ENCODE data around the gene GNA12. TPM values are rescaled to one million over a fixed set of nuclear protein-coding genes. Genes with fewer than 3 reads are reported as not detected.
"Not testable (repeated sequence)": the region's sequence is repeated elsewhere in the genome, so short reads cannot be mapped to it uniquely, and the experiment has no call there.

The GNA12 gene
- total RNA-seq, 4 donors from 2014 or later: 22.5 to 63.2 (median 35.1) TPM

DNA sequence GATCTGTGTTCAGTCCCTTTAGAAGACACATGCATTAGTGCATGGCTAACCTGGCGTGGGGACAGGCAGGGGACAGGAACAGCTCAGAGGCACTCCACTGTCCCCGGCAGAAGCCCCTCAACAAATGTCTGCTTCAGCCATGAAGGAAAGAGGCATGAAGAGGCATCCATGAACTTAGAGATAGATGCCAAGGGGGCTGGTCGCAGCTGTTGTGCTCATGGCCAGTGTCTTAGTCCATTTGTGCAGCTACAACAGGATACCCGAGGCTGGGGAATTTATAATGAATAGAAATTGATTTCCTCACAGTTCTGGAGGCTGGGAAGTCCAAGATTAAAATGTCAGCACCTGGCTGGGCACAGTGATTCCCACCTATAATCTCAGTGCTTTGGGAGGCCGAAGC lies 14.5 kb upstream of the GNA12 start:
- no peak overlapping the region for H3K27ac ChIP-seq
- no peak for ATAC-seq
- no peak overlapping the region for H3K4me3 ChIP-seq
- H3K4me1 ChIP-seq: peaks cover 0 to 12% (median 9%) of the 10 kb centered on the region in 3 donors
- 84 to 100% methylated on average over 2 of the region's 5 CpGs for WGBS, 2 donors (ENCODE audit: low coverage in 1 of 2)
- H3K27me3 ChIP-seq: no peaks in the 10 kb centered on the region
- no peaks in the 10 kb centered on the region for H3K36me3 ChIP-seq
- TF ChIP-seq POLR2AphosphoS5 (IDR thresholded peaks at IDR 0.05): no peak
- no peak for TF ChIP-seq POLR2A (IDR thresholded peaks at IDR 0.05)
- no peak for TF ChIP-seq EP300 (IDR thresholded peaks at IDR 0.05)
- TF ChIP-seq, protein P1, sequence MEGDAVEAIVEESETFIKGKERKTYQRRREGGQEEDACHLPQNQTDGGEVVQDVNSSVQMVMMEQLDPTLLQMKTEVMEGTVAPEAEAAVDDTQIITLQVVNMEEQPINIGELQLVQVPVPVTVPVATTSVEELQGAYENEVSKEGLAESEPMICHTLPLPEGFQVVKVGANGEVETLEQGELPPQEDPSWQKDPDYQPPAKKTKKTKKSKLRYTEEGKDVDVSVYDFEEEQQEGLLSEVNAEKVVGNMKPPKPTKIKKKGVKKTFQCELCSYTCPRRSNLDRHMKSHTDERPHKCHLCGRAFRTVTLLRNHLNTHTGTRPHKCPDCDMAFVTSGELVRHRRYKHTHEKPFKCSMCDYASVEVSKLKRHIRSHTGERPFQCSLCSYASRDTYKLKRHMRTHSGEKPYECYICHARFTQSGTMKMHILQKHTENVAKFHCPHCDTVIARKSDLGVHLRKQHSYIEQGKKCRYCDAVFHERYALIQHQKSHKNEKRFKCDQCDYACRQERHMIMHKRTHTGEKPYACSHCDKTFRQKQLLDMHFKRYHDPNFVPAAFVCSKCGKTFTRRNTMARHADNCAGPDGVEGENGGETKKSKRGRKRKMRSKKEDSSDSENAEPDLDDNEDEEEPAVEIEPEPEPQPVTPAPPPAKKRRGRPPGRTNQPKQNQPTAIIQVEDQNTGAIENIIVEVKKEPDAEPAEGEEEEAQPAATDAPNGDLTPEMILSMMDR (IDR thresholded peaks at IDR 0.05): no peak
- no peaks in the 10 kb centered on the region for H3K9me3 ChIP-seq

DNA sequence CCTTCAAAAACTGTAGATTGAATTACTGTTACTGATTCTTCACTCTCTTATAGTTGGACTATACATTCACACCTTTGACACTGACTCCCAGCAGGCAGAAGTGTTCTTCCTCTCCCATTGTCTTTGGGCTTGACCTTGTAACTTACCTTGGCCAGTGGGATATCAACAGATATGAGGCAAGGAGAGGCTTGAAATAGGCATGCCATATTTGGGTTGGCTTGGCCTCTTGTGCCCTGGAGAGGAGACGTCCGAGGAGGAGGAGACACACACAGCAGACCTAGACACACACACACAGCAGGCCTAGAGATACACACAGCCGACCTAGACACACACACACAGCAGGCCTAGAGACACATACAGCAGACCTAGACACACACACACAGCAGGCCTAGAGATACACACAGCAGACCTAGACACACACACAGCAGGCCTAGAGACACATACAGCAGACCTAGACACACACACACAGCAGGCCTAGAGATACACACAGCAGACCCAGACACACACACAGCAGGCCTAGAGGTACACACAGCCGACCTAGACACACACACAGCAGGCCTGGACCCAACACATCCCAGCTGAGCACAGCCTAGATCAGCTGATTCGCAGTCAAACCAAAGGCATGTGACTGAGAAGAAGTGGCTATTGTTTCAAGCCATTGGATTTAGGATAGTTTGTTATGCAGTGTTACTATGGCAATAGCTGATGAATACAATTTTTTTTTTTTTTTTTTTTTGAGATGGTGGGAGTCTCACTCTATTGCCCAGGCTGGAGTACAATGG lies 12.5 kb upstream of the GNA12 start:
- Histone ChIP-seq H3K27me3 (no peaks in the 10 kb centered on the region), H3K36me3 (no peaks in the 10 kb centered on the region), H3K27ac (no peak overlapping the region), H3K4me3 (no peak overlapping the region), H3K4me1 (no peaks in the 10 kb centered on the region), H3K9me3 (no peaks in the 10 kb centered on the region)
- WGBS, 2 donors (ENCODE audit: low coverage in 1 of 2): 77% methylated on average over 2 of the region's 5 CpGs; no CpG with 5 or more reads in 1 of the 2 donors
- no peak for ATAC-seq
- TF ChIP-seq POLR2A (IDR thresholded peaks at IDR 0.05) (no peak), POLR2AphosphoS5 (IDR thresholded peaks at IDR 0.05) (no peak), EP300 (IDR thresholded peaks at IDR 0.05) (no peak)
- TF ChIP-seq, protein P1 (IDR thresholded peaks at IDR 0.05): no peak

DNA sequence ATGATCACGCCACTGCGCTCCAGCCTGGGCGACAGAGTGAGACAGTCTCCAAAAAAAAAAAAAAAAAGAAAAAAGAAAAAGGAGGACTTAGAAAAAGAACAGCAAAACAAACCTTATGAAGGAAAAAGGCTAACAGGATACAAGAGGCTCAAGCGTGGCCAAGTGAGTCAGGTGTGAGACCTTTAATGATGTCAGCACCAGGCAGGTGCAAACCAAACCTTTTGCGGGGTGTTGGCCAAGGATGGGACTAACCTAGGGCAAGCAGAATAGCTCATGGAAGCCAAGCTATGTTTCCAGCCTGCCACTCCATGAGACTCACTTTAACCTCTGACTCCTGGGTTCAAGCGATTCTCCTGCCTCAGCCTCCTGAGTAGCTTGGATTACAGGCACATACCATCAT lies 11.3 kb upstream of the GNA12 start:
- ATAC-seq: no peak
- Histone ChIP-seq H3K4me1 (no peaks in the 10 kb centered on the region), H3K27ac (no peak overlapping the region), H3K27me3 (no peaks in the 10 kb centered on the region), H3K36me3 (no peaks in the 10 kb centered on the region), H3K4me3 (no peak overlapping the region), H3K9me3 (no peaks in the 10 kb centered on the region)
- 91 to 98% methylated on average over 5 to 6 of the region's 6 CpGs for WGBS, 2 donors (ENCODE audit: low coverage in 1 of 2)
- TF ChIP-seq, protein P1 (IDR thresholded peaks at IDR 0.05): no peak
- TF ChIP-seq EP300 (IDR thresholded peaks at IDR 0.05): no peak
- no peak for TF ChIP-seq POLR2A (IDR thresholded peaks at IDR 0.05)
- no peak for TF ChIP-seq POLR2AphosphoS5 (IDR thresholded peaks at IDR 0.05)

DNA sequence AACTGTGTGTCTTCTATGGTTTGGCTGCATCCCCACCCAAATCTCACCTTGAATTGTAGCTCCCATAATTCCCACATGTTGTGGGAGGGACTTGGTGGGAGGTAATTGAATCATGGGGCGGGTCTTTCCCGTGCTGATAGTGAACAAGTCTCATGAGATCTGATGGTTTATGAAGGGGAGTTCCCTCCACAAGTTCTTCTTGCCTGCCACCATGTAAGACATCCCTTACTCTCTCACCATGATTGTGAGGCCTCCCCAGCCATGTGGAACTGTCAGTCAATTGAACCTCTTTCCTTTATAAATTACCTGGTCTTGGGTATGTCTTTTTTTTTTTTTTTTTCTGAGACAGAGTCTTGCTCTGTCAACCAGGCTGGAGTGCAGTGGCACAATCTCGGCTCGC lies 9.4 kb upstream of the GNA12 start:
- H3K4me1 ChIP-seq, H3K4me3 ChIP-seq, H3K36me3 ChIP-seq, H3K9me3 ChIP-seq, ATAC-seq, H3K27me3 ChIP-seq: not testable (repeated sequence)
- H3K27ac ChIP-seq: peak overlapping the region in 1 of 4 donors; percentile 33
- WGBS, 2 donors (ENCODE audit: low coverage in 1 of 2): 84% methylated on average over 4 of the region's 4 CpGs; no CpG with 5 or more reads in 1 of the 2 donors

DNA sequence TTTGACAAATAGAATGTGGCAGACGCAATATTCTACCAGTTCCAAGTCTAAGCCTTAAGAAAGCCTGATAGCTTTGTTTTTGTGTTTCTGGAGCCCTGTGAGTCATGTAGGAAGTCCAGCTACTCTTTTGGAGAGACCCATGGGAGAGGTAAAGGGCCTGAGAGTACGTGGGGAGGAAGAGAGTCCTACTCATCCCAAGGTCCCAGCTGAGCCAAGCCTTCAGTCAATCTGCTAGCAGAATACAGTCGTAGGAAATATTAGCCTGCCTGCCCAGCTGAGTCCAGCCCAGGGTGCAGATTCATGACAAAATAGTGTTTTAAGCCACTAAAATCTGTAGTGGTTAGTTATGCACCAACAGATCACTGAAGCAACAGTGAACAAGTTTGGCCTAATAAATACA lies 9.0 kb upstream of the GNA12 start:
- peak; percentile 93 for ATAC-seq
- TF ChIP-seq EP300 (IDR thresholded peaks at IDR 0.05): no peak
- TF ChIP-seq, protein P1 (IDR thresholded peaks at IDR 0.05): no peak
- no peak for TF ChIP-seq POLR2A (IDR thresholded peaks at IDR 0.05)
- no peak for TF ChIP-seq POLR2AphosphoS5 (IDR thresholded peaks at IDR 0.05)
- no peaks in the 10 kb centered on the region for H3K36me3 ChIP-seq
- WGBS, 2 donors (ENCODE audit: low coverage in 1 of 2): 50% methylated on average over 1 of the region's 3 CpGs; no CpG with 5 or more reads in 1 of the 2 donors
- H3K9me3 ChIP-seq: no peaks in the 10 kb centered on the region
- H3K4me1 ChIP-seq: no peaks in the 10 kb centered on the region
- H3K27me3 ChIP-seq: no peaks in the 10 kb centered on the region
- H3K27ac ChIP-seq: peak overlapping the region in 1 of 4 donors; percentile 33
- no peak overlapping the region for H3K4me3 ChIP-seq

Data from gastroesophageal sphincter (tissue), 4 donors.